Tibial nerve (tissue), 4 donors: ENCODE results near the gene SLC12A9.

Experiments
- CTCF ChIP-seq, 5 experiments: fragments of 200-600 bp in 3 of 5; fragments of 450-650 bp in 2 of 5; sonication (generic) in 3 of 5; IDR thresholded peaks; one replicate each; pipeline ENCODE4 v1.5.1; 2016 to 2019; ENCODE audit warnings: antibody characterized with exemption in 5 of 5, mild to moderate bottlenecking in 3 of 5, moderate library complexity in 2 of 5
- EP300 ChIP-seq, 2 donors: sonication (generic); formaldehyde crosslinking; IDR thresholded peaks; one replicate each; pipeline ENCODE4 v1.6.1; 2017; ENCODE audit warnings: antibody characterized with exemption in 2 of 2, mild to moderate bottlenecking in 1 of 2

DNA sequence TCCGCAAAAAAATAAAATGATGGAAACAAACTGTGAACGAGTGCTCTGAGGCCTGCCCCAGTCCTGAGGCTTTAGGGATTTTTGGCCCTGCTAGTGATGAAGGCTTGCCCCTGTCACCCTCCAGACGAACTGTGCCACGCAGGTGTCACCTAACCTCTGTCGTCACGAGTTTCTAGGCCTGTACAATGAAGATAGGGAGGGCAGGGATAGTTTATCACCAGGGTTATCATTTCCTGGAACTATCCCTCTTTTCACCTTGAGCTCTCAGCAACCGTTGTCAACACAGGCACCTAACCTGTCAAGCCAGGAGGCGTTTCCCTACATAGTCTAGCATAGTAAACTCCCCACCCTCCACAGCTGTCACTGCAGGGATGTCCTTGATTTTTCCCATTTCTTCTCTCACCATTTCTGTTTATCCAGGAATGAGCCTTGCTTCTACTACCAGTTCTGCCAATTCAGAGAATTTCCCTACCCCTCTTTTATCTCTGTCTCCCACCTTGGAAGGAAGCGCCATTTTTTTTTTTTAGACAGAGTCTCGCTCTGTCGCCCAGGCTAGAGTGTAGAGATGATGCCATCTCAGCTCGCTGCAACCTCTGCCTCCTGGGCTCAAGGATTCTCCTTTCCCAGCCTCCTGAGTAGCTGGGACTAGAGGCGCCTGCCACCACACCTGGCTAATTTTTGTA lies 45.4 kb downstream of the SLC12A9 start:
- TF ChIP-seq EP300 (IDR thresholded peaks at IDR 0.05) (no peak), CTCF (IDR thresholded peaks at IDR 0.05) (no peak)
